ENCODE data around the gene HEPN1. TPM values are rescaled to one million over a fixed set of nuclear protein-coding genes. Genes with fewer than 3 reads are reported as not detected.

The HEPN1 gene
- total RNA-seq, 2 experiments from 2014 or later = not detected

DNA sequence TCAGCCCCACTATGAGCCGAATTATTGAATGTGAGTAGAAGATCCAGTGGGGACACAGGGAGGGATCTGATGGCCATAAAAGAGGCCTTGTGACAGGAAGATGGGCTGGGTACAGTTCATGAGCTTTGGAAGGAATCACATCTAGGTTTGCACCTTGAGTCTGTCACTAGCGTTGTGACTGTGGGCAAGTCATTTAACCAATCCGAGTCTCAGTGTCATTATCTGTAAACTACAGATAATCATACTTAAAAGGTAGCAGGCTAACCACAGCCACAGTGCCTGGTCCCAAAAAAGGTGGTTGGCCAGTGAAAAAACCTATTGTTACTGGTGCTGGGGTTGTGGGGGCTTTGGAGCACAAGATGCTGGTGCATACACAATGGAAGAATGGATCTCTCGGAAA lies 3.8 kb downstream of the HEPN1 start:
- DNase-seq (no peak), ATAC-seq (ENCODE audit: low read depth) (peak; percentile 8)
- peaks cover 3% of the 10 kb centered on the region for H3K36me3 Mint-ChIP-seq
- peaks cover 20% of the 10 kb centered on the region for H3K4me1 Mint-ChIP-seq
- no peaks in the 10 kb centered on the region for H3K27me3 Mint-ChIP-seq
- POLR2A ChIA-PET = interaction anchor here (0.7 to 2.0 kb wide), 4 partner anchors 28 to 189 kb away, joined by 3 to 15 read pairs (median 8); partner anchors contain the start of gene CCDC15
- H3K4me3 Mint-ChIP-seq = peak overlapping the region; percentile 5
- H3K27ac Mint-ChIP-seq = peak overlapping the region; percentile 4
- no peaks in the 10 kb centered on the region for H3K9me3 Mint-ChIP-seq

DNA sequence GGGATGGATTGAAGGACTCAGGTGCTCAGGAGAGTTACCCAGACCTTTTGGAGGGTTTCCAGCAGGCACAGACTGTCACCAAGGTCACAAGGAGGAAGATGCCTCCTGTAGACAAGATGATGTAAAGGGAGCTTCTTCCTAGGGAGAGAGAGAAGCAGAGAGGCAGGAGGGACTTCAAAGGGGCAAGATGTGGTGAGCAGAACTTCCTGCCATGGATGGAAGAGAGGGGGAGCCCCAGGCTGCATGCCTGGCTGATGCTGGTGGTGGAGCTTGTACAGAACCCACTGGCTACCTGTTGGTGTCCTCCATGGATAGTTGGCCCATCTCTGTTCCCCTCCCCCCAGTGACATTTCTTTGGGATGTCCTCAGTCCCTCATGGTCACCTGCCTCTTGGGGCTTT lies 4.2 kb downstream of the HEPN1 start:
- DNase-seq (peak; percentile 41), ATAC-seq (ENCODE audit: low read depth) (peak; percentile 67)
- POLR2A ChIA-PET = interaction anchor here (0.7 to 2.0 kb wide), 4 partner anchors 27 to 189 kb away, joined by 3 to 15 read pairs (median 8); partner anchors contain the start of gene CCDC15
- Mint-ChIP-seq H3K4me1 (peaks cover 20% of the 10 kb centered on the region), H3K36me3 (peaks cover 3% of the 10 kb centered on the region), H3K4me3 (no peak overlapping the region), H3K27ac (peak overlapping the region; percentile 68), H3K9me3 (no peaks in the 10 kb centered on the region), H3K27me3 (no peaks in the 10 kb centered on the region)

DNA sequence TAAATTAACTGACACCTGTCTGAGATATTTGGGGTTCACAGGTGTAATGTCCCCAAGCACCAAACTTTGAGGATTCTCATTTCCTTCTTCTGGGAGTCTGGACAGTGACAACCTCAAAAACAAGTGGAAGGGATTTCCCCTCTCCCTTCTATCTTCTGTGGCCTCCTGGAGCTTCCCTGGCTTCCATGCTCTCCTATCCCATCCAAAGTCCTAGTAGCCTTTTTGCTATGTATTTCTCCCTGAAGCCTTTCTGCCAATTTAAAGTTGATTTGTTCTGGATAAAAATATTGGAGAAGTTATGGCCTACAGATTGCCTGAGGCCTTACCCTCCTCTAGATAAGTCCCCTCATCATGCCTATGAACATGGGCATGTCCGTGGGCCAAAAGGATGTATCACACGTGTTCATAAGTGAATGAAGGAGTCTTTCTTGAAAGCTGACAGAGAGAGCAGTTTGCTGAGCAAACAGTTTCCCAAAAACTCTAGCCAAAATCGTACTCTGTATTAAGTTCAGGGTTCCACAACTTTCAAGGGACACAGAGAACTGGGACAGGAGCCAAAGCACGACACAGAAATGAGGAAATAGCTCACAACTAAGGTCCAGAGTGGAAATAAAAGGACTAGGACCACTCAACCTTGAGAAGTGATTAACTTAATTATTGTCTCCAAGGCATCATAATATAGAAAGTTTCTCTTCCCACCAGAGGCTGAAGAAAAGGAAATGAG lies 10.1 kb downstream of the HEPN1 start:
- Mint-ChIP-seq H3K36me3 (peaks cover 1% of the 10 kb centered on the region), H3K4me3 (no peak overlapping the region), H3K9me3 (no peaks in the 10 kb centered on the region), H3K27ac (no peak overlapping the region), H3K27me3 (no peaks in the 10 kb centered on the region), H3K4me1 (peaks cover 13% of the 10 kb centered on the region)
- DNase-seq (no peak), ATAC-seq (ENCODE audit: low read depth) (no peak)
- POLR2A ChIA-PET = interaction anchor here (1.0 to 1.3 kb wide), 2 partner anchors 24 to 53 kb away, joined by 3 read pairs; no protein-coding TSS in a partner anchor

DNA sequence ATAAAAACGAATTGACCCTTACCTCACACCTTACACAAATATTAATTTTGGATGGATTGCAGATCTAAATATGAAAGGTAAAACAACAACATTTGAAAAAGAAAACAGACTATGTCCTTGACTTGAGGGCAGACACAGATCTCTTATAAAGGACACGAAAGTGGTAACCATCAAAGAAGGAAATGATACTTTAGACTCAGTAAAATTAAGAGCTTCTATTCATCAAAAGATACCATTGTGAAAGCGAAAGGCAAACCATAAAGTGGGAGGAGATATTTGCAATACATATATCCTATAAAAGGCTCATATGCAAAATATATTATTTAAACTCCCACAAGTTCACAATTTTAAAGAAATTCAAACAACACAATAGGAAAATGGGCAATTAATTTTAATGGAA lies 11.7 kb downstream of the HEPN1 start:
- H3K27me3 Mint-ChIP-seq = no peaks in the 10 kb centered on the region
- H3K27ac Mint-ChIP-seq = peak overlapping the region; percentile 67
- no peaks in the 10 kb centered on the region for H3K9me3 Mint-ChIP-seq
- H3K36me3 Mint-ChIP-seq = no peaks in the 10 kb centered on the region
- peak overlapping the region; percentile 5 for H3K4me3 Mint-ChIP-seq
- ATAC-seq (ENCODE audit: low read depth) (peak; percentile 84), DNase-seq (no peak)
- H3K4me1 Mint-ChIP-seq = peaks cover 12% of the 10 kb centered on the region
- POLR2A ChIA-PET = interaction anchor here (0.9 to 1.3 kb wide), 3 partner anchors 20 to 55 kb away, joined by 3 to 4 read pairs (median 3); no protein-coding TSS in a partner anchor

DNA sequence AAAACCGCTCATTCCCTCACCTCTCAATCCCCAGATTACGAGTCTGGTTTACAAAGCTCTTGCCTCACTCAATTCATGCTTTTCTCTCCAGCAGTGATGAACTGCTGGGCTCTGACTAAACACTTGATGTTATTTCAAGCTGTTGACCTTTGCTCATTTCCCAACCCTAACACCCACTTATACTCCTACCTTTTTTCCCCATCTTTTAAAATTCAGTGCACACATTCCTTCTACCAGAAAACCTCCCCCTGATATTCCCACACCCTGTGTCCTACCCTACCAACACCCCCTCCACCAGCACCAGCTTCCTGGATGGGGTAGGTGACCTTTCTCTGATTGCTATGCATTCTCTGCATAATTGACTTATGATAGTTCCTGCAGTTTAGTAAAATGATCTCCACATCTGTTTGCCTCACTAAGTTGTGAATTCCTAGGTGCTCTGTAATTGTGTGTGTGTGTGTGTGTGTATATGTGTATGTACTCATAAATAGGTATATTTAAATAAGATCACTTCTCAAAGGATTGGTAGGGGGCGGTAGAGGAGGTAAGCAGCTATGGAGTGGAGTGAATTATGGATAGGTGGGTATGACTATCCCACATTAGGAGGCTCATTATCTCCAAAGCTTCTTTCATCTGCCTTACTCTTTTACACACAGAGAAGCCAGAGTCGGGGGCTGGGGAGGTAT lies 16.0 kb downstream of the HEPN1 start:
- DNase-seq (no peak), ATAC-seq (ENCODE audit: low read depth) (no peak)
- POLR2A ChIA-PET = interaction anchor here (1.6 kb wide), 1 partner anchor 19 kb away, joined by 6 read pairs; the partner anchor contains the start of gene CCDC15
- H3K4me1 Mint-ChIP-seq = peaks cover 11% of the 10 kb centered on the region
- no peaks in the 10 kb centered on the region for H3K9me3 Mint-ChIP-seq
- H3K27ac Mint-ChIP-seq = no peak overlapping the region
- peaks cover 8% of the 10 kb centered on the region for H3K27me3 Mint-ChIP-seq
- H3K36me3 Mint-ChIP-seq = no peaks in the 10 kb centered on the region
- no peak overlapping the region for H3K4me3 Mint-ChIP-seq

DNA sequence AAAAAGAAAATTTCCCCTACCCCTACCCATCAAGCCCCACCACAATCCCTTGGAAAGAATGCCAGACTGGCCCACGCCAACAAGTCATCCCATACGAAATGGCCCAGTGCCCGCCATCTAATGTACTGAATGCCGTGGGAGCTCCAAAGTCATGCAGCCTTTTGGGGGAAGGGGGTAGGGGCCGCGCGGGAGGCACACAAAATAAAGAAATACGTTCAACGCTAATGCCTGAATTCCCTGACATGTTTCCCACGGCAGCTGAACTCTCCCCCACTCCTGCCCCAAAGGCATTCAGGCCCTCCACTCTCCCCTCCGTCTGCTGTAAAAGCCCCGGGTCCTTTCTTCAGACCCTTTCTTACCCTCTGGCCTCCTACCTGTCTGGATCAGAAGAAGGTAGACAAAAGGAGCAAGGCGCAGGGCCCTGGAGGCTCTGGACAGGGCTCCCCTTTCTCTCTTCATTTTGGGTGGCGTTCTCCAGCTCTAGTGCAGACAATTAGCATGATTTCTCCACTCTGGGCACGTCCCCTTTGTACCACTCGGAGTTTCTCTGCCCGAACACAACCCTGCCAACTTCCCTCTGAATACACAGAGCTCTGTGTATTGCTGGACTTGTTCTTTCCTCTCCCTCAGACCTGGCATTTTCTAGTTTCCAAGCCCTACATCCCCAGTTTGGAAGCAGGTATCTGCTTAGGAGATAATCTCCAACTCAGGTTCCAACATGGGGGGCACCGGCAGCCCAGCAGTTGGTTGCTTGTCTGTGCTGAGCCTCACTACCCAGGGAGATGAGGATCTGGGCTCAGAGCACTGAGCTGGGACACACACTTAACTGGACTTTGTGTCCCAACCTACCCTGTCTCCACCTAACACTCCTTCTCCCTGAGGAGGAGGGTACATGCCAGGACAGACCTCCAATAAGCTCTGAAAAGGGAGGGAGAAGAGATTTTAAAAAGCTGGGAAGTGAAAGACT lies 16.8 kb downstream of the HEPN1 start, which contains the start of gene HEPACAM:
Gene HEPACAM, minus strand, starts transcription at position 500 of the 967 bp plus-strand sequence. Its CDS starts 41 bp downstream, at position 459.
- ATAC-seq (ENCODE audit: low read depth) (no peak), DNase-seq (no peak)
- Mint-ChIP-seq H3K4me1 (peaks cover 4% of the 10 kb centered on the region), H3K36me3 (no peaks in the 10 kb centered on the region), H3K27me3 (peaks cover 8% of the 10 kb centered on the region), H3K27ac (no peak within 1 kb of the TSS), H3K4me3 (no peak within 1 kb of the TSS), H3K9me3 (no peaks in the 10 kb centered on the region)
- POLR2A ChIA-PET = interaction anchor here (1.1 to 1.6 kb wide), 2 partner anchors 18 kb away, joined by 3 to 6 read pairs; partner anchors contain the start of gene CCDC15

DNA sequence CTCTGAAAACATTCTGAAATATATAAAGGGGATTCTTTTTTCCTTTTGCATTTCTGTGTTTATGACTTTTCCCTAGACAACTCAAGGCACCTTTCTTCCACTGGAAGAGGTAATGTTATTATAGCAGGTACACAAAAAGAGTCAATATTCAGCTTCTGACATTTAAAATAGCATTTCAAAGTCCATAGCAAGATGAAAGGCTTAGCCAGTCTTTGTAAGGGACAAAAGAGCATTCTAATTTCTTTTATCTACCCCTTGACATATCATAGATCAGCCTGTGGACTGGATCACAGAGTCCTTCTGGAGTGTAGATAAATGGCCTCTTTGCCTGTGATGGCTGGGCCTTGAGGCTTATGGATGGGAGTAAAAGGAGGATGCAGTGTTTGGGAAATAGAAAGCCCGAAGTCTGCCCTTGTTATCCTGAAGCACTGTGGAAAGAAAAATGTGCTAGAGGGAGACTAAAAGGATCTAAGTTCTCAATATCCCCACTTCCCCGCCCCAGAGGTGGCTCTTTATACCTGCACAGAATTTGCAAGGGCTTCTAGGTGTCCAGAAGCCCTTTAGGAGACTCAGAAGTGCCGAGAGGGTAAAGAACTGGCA lies 18.4 kb downstream of the HEPN1 start:
- Mint-ChIP-seq H3K4me1 (no peaks in the 10 kb centered on the region), H3K27me3 (peaks cover 8% of the 10 kb centered on the region), H3K9me3 (no peaks in the 10 kb centered on the region), H3K27ac (no peak overlapping the region), H3K4me3 (no peak overlapping the region), H3K36me3 (peaks cover 1% of the 10 kb centered on the region)
- DNase-seq = no peak
- no peak for ATAC-seq (ENCODE audit: low read depth)
- POLR2A ChIA-PET = interaction anchor here (1.1 kb wide), 1 partner anchor 16 kb away, joined by 3 read pairs; the partner anchor contains the start of gene CCDC15

DNA sequence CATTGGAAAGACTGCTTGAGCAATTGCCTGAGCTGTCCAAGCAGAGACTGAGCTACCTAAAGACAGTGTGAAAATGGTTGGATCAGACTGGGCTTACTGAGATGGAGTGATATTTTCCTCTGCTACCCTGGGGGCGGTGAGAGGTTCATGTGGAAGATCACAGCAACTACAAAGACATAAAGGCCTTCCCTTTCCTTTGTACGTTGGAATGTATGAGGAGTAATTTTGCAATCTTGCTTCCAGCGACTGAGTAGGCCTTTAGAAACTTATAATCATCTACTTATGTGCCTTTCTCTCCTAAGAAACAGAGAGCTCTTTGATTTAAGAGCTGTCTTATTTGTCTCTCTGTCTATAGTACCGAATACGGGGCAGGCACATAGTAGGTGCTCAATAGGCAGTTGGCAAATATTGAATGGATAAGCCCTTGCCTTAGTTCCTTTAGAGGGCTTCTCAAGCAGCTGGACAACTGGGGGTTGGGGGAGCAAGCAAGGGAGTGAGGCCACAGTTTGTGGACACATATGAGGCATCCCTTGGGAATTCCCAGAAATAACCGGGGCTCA lies 19.2 kb downstream of the HEPN1 start:
- H3K27me3 Mint-ChIP-seq = peaks cover 8% of the 10 kb centered on the region
- no peak for DNase-seq
- ATAC-seq (ENCODE audit: low read depth) = no peak
- no peak overlapping the region for H3K27ac Mint-ChIP-seq
- H3K9me3 Mint-ChIP-seq = no peaks in the 10 kb centered on the region
- POLR2A ChIA-PET = no interaction called here
- no peak overlapping the region for H3K4me3 Mint-ChIP-seq
- peaks cover 3% of the 10 kb centered on the region for H3K4me1 Mint-ChIP-seq
- H3K36me3 Mint-ChIP-seq = peaks cover 1% of the 10 kb centered on the region

DNA sequence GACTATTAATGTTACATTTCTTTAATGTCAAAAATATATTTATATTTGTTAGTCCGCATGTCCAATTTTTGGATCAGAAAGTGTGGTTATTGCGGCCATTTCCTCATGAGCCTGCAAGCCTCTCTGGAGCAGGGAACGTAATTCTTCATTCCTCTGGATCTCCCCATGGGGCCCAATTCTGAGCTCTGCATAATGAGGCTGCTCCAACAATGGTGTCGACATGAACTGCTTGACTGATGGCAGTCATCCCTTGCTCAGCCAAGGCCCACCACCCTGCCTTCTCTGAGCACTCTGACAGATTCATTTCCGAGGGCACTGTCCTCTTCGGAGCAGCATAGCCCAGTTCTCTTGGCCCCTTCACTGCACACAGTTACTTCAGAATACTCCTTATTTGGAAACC lies 19.9 kb downstream of the HEPN1 start:
- POLR2A ChIA-PET = no interaction called here

DNA sequence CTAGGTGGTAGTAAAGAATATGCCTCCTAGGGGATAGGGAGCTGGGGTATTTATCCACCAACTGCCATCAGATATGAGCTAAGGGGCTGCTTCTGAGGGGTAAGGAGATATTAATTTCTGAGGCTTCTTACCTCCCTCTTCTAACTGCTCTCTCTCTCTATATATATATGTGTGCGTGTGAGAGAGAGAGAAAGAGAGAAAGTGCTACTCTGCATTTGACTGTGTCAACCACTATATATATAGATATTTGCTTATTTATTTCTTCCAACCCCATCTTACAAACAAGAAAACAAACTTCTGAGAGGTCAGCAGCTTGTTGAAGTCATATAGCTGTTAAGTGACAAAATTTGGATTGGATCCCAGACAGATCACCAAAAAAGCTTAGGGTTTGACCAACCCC lies 22.7 kb downstream of the HEPN1 start:
- Mint-ChIP-seq H3K4me3 (no peak overlapping the region), H3K27ac (no peak overlapping the region), H3K4me1 (peaks cover 11% of the 10 kb centered on the region), H3K36me3 (peaks cover 4% of the 10 kb centered on the region), H3K27me3 (peaks cover 1% of the 10 kb centered on the region), H3K9me3 (no peaks in the 10 kb centered on the region)
- POLR2A ChIA-PET = interaction anchor here (0.7 to 2.2 kb wide), 2 partner anchors 12 to 636 kb away, joined by 6 to 7 read pairs; partner anchors contain the start of gene CCDC15
- DNase-seq (no peak), ATAC-seq (ENCODE audit: low read depth) (no peak)

More for the DNA sequence above, 19.9 kb downstream of the HEPN1 start:
- H3K27ac Mint-ChIP-seq = no peak overlapping the region
- peaks cover 1% of the 10 kb centered on the region for H3K36me3 Mint-ChIP-seq
- H3K4me3 Mint-ChIP-seq = no peak overlapping the region
- H3K27me3 Mint-ChIP-seq = peaks cover 8% of the 10 kb centered on the region
- H3K9me3 Mint-ChIP-seq = no peaks in the 10 kb centered on the region
- H3K4me1 Mint-ChIP-seq = peaks cover 8% of the 10 kb centered on the region
- DNase-seq = no peak
- ATAC-seq (ENCODE audit: low read depth) = no peak

DNA sequence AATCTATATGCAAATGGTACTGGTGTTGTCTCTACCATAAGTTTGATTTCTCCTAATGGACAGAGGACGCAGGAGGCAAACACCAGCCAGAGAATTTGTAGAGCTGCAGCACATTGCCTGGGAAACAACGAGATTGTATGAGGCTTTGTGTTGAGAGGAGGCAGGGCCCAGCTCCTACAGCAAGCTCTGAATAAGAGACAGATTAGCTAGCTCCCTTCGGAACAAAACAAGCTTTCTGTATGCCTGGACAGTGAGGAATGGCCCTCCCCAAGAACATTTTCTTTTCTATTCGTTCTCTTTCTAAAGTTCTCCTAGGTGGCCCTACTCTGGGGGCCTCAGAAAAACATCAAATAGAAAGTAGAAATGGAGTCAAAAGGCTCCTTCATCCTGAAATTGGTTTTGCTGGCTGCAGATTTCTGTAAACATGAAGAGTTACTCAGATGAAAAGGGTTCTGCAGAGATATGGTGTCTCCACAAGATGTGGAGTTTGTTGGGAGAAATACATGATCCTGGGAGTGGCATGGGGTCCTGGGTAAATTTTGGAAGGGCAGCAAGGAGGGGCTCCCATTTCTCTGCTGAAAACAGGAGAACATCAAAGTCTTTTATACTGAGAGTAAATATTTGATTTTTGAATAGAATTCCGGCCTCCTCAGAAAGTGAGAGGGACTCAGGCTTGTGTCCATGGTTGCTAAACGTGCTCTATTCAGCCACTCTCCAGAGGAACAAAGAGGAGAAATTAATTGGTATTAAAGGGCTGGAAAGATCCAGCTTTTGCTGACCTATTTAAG lies 23.6 kb downstream of the HEPN1 start:
- peaks cover 11% of the 10 kb centered on the region for H3K4me1 Mint-ChIP-seq
- H3K27ac Mint-ChIP-seq = no peak overlapping the region
- POLR2A ChIA-PET = interaction anchor here (1.9 to 2.2 kb wide), 2 partner anchors 11 to 12 kb away, joined by 6 to 14 read pairs; partner anchors contain the start of gene CCDC15
- H3K36me3 Mint-ChIP-seq = peaks cover 4% of the 10 kb centered on the region
- peaks cover under 1% of the 10 kb centered on the region for H3K9me3 Mint-ChIP-seq
- no peak overlapping the region for H3K4me3 Mint-ChIP-seq
- DNase-seq (no peak), ATAC-seq (ENCODE audit: low read depth) (no peak)
- H3K27me3 Mint-ChIP-seq = no peaks in the 10 kb centered on the region

Data from activated naive CD8-positive, alpha-beta T cell treated with anti-CD3 and anti-CD28 coated beads, Interleukin-2, amount 10 ng/mL, durations not matched to agents 7 days and 5 days (primary cell).